GM18498 (cell line): ENCODE results near the gene CDH16.
"Not testable (repeated sequence)": the region's sequence is repeated elsewhere in the genome, so short reads cannot be mapped to it uniquely, and the experiment has no call there.

Experiments
- ATAC-seq: cut with Tn5 transposase; IDR thresholded peaks from one replicate; pipeline ENCODE4 v1.9.1; 2021; ENCODE audit warnings: mild to moderate bottlenecking, moderate library complexity; ENCODE audit not compliant: unreplicated experiment

Gene CDH16

DNA sequence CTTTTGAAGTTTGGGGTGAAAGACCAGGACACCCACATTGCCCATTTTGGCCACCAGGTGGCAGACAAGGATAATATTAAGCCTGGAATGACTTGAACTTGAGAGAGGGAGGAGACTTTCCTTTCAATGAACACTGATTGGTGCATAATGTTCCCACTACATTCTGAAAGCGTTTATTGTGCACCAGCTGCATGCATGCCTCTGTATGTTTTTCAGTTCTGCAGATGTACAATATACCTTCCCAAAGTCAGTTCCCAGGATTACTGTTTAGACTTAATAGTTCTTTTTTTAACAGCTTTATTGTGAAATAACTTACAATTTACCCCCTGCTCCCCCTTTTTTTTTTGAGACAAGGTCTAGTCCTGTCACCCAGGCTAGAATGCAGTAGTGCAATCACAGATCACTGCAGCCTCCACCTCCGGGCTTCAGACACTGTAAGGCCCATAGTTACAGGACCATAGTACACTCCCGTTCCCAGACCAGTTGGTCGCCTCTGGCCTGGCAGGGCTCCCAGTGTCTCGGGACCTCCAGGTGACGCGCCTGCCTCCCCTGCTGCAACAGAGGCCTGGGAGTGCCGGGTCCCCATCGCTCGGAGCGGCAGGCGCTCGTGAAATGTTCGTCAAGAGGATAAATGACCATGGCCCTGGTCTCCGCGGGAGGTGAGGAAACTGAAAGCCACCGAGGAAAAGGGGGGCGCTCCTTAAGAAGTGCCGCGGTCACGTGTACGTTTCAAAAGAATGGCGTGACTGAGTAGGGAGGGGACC lies 28.8 kb upstream of the CDH16 start:
- peak; percentile 70 for ATAC-seq

DNA sequence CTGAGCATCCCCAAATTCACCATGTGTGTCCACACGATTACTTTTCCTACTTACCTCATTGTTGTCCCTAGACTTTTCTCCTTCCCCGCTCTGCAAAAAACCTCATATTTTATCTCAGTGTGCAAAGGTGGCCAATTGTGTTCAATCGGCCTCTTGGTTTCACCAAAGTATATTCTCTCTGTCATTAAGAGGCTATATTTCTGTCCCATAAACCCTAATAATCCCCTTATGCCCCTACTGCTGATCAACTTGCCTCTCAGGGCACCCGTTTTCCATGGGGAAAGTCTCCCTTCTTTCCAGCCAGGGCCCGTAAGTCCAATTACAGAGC lies 28.3 kb upstream of the CDH16 start:
- no peak for ATAC-seq

DNA sequence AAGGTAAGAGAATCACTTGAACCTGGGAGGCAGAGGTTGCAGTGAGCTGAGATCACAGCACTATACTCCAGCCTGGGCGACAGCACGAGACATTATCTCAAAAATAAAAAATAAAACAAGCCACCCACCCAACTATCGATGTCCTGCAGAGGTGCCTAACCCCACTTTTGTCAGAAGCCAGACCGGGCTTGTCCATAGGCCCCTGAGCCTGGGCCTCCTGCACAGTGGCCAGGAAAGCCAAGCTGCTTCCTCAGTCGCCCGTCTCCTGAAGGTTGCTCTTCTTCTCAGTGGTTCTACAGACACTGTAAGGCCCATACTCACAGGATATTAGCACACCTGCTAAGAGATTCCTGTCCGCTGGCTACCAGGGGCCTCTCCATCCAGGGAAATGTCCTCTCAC lies 27.9 kb upstream of the CDH16 start:
- ATAC-seq = no peak

DNA sequence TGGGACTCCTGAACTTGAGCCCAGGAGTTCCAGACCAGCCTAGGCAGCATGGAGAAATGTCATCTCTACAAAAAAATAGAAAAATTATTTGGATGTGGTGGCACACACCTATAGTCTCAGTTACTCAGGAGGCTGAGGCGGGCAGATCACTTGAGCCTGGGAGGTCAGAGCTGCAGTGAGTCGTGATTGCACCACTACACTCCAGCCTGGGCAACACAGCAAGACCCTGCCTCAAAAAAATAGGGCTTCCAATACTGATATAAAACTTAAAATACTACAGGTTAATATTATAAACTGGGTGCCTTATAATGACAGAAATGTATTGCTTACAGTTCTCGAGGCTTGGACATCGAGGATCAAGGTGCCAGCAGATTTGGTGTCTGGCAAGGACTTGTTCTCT lies 27.3 kb upstream of the CDH16 start:
- ATAC-seq = no peak

DNA sequence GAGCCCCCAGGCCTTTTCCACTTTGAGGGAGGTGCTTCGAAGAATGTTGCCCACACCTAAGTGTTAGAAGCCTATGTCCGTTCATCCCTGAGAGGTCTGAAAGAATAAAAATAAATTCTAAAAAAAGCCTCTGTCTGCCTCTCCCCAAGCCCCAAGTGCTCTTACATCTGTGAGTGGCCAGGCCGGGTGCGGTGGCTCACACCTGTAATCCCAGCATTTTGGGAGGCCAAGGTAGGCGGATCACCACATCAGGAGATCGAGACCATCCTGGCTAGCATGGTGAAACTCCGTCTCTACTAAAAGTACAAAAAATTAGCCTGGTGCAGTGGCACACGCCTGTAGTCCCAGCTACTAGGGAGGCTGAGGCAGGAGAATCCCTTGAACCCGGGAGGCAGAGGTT lies 26.3 kb upstream of the CDH16 start:
- ATAC-seq = not testable (repeated sequence)

- no peak for ATAC-seq
Measured at GRCh38 chr16:66944054-66944441, 25.4 kb upstream of the CDH16 start.

DNA sequence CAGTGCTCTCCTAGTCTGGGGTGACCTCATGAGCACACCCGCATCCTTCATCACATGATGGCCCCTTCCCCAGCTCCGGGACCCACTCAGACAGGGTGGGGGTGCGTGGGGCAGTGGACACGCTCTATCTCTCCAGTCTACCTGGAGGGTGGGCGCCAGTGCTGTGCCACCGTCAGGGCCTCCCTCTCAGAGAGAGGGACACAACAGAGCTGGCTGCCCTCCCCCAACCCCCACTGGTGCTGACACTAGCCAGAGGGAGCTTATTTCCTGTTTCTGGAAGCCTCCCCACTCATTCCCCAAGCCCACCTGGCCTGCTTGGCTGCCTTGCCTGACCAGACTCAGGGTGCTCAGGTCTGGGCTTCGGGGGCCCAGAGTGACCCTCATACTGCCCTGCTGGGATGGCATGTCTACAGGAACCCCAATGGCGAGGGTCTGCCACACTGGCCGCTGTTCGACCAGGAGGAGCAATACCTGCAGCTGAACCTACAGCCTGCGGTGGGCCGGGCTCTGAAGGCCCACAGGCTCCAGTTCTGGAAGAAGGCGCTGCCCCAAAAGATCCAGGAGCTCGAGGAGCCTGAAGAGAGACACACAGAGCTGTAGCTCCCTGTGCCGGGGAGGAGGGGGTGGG lies 24.9 kb upstream of the CDH16 start:
- ATAC-seq = no peak

GRCh38 chr16:66942981-66943380 lies 24.3 kb upstream of the CDH16 start:
- no peak for ATAC-seq

GRCh38 chr16:66940236-66940635 lies 21.6 kb upstream of the CDH16 start:
- ATAC-seq = no peak

- ATAC-seq = no peak
Measured at GRCh38 chr16:66939366-66939765, 20.7 kb upstream of the CDH16 start.

GRCh38 chr16:66937725-66938337 lies 19.1 kb upstream of the CDH16 start:
- no peak for ATAC-seq

GRCh38 chr16:66936889-66937554 lies 18.3 kb upstream of the CDH16 start:
- ATAC-seq = no peak

DNA sequence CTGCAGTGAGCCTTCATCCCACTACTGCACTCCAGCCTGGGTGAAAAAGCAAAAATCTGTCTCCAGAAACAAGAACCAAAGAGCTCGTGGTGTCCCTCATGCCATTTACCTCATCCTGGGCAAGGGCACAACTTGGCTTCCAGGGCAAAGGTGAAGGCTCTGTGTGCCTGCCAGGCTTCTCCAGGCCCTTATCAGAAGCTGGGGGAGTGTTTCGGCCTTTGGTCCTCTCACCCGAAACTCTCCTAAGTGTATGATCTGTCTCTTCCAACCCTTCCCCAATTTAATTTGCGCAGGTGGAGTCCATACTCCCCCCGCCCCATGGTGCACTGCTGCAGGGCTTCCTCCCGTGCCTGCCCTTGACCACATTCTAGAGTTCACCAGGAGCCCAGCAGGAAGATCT lies 17.8 kb upstream of the CDH16 start:
- ATAC-seq = no peak

DNA sequence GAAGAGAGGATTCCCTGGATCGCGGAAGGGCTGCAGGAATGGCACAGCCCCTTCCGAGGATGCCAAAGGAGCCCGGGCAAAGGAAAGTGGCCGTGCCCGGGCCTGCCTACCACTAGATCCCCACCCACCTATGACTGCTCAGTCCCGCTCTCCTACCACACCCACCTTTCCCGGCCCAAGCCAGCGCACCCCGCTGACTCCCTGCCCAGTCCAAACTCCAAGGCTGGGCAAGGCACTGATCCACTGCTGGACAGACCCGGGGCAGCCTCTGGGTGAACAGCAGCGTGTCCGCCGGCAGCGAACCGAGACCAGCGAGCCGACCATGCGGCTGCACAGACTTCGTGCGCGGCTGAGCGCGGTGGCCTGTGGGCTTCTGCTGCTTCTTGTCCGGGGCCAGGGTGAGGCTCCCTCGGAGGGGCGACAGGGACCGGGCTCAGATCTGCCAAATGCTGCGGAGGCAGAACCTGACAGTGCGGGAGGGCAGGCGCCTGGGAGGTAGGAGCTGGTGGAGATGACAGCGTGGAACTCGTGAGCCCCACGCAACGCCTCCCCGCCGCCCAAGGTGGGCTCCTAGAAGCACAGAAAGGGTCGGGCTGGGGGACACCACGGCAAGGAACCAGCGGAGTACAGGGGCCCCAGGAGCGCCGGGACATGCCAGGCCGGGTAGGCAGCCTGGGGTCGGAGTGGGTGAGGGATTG lies 16.8 kb upstream of the CDH16 start, which contains the start of gene CES2:
Gene CES2, plus strand, starts transcription at position 203 of the 698 bp plus-strand sequence. Its CDS starts 120 bp downstream, at position 323.
- ATAC-seq = no peak

DNA sequence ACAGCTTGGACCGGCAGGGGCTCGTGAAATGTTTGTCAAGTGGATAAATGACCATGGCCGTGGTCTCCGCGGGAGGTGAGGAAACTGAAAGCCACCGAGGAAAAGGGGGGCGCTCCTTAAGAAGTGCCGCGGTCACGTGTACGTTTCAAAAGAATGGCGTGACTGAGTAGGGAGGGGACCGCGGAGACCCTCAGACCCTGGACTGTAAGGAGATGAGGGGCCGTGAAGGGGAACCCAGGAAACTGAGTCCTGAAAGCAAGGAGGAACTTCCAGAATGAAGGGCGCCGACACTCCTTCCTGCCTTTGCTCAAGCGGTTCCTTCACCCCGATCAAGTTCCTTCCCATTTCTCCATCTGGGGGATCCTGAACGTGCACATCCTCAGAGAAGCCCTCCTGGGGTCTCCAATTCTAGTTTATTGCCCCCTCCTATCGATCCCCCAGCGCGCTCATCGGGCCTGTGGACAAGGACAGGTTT lies 16.2 kb upstream of the CDH16 start:
- peak; percentile 21 for ATAC-seq

GRCh38 chr16:66934138-66934838 lies 15.6 kb upstream of the CDH16 start, which contains the start of gene CIAO2B:
CIAO2B (minus strand) TSS chr16:66934402; CDS start chr16:66934364, 38 bp downstream.
- peak; percentile 80 for ATAC-seq

GRCh38 chr16:66933776-66934137 lies 15.1 kb upstream of the CDH16 start:
- peak; percentile 16 for ATAC-seq

- ATAC-seq = no peak
Measured at GRCh38 chr16:66932076-66932475, 13.4 kb upstream of the CDH16 start.

DNA sequence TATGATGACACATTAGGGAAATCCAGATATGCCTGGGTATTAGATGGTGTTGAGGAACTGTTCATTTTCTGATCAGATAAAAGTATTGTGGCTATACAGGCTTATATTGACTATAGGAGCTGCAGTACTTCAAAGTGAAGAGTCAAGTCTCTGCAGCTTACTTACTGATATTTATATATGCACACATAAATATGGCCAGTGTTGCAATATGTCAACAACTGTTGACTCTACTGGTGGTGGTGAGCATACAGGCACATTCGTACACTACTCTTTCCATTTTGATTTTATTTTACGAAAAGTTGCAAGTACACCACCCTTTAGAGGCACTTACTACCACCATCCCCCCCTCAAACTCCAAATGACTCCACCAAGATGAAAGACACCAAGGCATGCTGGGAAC lies 13.0 kb upstream of the CDH16 start:
- ATAC-seq = no peak

DNA sequence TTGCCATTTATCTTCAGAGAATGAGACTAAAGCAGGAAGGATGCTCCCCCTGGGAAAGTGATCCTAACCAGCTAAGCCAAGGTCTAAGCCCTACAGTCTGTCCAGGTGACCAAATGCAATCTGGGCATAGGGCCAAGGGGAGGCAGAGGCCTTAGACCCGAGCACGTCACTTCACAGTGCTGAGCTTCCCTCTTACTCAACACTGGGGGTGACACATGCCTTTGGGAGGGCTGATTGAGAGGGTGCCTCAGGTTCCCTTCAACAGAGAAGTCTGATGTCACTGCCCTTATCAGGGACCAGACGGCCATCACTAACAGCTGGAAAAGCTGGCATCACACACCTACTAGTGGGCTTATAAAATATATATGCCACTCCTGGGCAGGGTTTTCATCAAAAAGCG lies 11.5 kb upstream of the CDH16 start:
- no peak for ATAC-seq
